Ramos (cell line): ENCODE results near the gene MROH2A.

ENCODE experiments used
- in situ Hi-C: fragments of 300-500 bp; cut with MboI; formaldehyde crosslinking; loops from one replicate; pipeline ENCODE4 v1.14.3; 2022; ENCODE audit warnings: low sequenced_read_pairs; ENCODE audit not compliant: unreplicated experiment

The MROH2A gene

GRCh38 chr2:233799716-233800115, 21.6 kb downstream of the MROH2A start:
- in situ Hi-C loops, result no loop called here

GRCh38 chr2:233800208-233800607, 22.1 kb downstream of the MROH2A start:
- in situ Hi-C loops, result no loop called here

- in situ Hi-C loops, result no loop called here
Observed at GRCh38 chr2:233801357-233802131, 23.4 kb downstream of the MROH2A start.

DNA sequence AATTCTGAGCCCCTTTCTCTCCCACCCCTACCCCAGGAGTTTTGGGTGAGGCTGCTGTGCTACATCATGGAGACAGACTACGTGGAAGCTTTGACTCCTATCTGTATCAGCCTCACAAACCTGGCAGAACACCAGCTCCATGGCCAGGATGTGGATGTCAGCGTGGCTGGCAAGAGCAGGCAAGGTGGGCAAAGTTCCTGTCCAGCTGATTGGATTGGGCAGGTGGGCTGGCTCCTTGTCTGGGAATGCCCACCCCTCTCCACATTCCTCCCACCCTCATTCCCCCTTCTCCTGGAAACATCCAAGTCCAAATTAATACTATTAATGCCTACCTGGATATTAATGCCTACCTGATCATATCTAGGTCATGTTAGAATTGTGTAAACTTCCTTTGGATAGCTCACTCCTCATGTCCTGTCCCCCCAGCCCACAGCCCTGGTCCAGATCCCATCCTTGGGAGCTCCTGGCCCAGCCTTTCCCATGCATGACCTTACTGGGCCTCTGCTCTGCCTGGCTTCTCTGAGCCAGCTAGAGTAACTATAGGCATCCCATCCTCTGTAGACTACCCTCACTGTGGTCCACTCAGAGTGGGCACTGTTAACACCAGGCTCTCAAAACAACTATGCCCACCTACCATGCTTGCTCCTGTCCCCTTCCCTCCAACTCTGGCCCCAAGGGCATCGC, 24.1 kb downstream of the MROH2A start:
- in situ Hi-C loops, result no loop called here

DNA sequence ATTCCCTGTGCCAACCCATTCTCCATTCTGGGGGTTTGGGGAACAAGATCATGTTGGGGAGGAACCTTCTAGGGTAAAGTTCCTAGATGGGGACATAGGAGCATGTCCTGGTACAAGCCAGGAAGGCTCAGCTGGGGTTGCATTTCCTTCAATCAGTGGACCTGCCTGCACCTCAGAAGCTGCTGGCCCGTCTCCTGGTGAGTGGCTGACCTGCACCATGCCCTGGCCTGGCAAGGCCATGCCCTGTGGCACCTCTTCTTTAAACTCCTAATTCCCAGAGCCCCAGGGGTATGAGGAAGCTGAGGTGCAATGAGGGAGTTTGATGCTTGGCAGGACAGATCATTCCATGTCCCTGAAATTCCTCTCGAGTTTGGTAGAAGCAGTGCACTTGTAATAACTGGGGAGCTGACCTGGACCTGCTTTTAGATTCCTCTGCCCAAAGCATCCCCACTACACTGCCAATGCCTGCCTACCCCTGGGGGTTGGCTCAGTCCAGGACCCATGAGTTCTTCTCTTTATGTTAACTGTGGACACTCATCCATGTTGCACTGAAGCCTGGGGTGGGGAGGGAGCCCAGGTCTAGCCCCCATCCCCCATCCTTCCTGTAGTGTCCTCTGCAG, 25.3 kb downstream of the MROH2A start:
- in situ Hi-C loops, result no loop called here

DNA sequence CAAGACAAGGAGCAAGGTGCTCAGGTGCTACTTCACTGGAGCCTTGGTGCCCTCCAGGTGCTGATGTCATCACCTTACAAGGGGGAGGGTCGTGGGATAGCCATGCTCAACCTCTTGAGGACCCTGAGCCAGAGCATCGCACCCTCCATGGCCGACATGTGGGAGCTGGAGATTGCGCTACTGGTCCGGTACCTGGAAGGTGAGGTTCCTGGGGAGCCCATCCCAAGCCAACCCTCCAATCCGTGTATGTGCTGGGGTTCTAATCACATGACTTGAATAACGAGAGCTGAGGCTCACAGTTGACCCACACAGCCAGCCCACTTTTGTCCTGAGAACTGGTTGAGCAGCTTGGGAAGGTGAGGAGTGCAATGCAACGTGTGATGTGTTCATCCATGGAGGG, 25.9 kb downstream of the MROH2A start:
- in situ Hi-C loops, result no loop called here

- in situ Hi-C loops, result no loop called here
Observed at GRCh38 chr2:233807215-233807865, 29.2 kb downstream of the MROH2A start.

GRCh38 chr2:233807966-233808935, 30.1 kb downstream of the MROH2A start:
- in situ Hi-C loops, result no loop called here

DNA sequence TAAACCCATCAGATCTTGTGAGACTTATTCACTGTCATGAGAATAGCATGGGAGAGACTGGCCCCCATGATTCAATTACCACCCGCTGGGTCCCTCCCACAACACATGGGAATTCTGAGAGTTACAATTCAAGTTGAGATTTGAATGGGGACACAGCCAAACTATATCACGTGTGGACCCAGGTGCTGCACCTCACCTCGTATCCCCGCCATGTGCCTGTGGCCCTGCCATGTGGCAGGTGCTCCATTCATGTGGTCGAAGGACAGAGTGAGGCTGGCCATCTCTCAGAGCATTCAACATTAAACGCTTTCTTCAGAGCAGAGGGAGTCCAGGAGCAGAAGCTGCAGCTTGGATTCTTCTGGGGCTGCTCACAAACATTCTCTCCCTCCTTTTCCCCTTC, 32.3 kb downstream of the MROH2A start:
- in situ Hi-C loops, result no loop called here

GRCh38 chr2:233811087-233811486, 33.0 kb downstream of the MROH2A start:
- in situ Hi-C loops, result no loop called here

DNA sequence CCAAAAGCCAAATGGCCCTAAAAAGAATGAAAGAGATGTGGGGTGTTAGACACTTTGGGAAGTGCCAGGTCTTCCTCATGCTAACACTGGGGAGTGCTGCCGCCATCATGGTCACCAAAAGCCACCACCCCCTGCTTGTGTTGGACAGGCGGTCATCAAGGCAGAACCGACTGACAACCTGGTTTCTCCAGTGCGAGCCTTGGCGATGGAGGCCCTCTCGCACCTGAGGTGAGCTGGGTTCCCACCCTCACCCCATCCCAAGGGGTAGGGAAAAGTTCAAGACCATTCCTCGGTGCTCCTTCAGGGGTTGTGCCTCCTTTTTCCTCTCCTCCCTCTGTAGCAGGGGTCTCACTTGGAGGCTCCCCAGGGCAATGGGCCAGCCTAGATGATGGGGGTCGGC, 33.6 kb downstream of the MROH2A start:
- in situ Hi-C loops, result no loop called here

DNA sequence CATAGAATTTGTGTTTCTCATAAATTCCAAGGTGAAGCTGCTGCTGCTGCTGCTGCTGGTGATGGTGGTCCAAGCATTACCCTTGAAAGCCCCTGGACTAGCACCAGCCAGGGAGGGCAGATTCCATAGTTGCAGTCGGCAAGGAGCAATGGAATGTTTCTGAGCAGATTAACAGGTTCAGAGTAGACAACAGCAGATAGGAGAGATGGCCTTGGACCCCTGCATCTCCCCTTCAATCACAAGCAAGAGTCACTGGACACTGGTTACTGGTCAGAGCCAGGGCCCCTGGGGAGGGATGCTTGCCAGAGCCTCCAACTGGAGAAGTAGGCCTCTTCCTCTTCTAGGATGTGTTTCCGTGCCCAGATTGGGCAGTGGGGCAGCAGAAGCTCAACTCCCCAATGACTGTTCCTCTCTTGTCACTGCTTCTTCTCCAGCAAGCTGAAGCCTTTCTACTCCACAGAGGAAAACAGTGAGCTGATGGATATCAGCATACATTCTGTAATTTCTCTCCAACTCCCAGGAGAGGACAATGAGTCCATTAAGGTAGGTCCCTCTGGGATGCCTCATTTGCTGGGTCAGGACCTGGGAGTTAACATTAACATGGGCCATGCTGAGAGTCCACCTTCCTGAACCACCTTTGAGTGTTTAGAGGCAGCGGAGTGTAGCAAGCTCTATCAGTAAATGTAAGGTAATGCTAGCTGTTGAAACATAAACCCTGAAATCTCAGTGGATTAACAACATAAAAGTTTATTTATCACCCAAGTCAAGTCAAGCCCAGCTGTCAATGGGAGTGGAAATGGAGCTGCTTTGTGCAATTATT, 35.3 kb downstream of the MROH2A start:
- in situ Hi-C loops, result no loop called here

DNA sequence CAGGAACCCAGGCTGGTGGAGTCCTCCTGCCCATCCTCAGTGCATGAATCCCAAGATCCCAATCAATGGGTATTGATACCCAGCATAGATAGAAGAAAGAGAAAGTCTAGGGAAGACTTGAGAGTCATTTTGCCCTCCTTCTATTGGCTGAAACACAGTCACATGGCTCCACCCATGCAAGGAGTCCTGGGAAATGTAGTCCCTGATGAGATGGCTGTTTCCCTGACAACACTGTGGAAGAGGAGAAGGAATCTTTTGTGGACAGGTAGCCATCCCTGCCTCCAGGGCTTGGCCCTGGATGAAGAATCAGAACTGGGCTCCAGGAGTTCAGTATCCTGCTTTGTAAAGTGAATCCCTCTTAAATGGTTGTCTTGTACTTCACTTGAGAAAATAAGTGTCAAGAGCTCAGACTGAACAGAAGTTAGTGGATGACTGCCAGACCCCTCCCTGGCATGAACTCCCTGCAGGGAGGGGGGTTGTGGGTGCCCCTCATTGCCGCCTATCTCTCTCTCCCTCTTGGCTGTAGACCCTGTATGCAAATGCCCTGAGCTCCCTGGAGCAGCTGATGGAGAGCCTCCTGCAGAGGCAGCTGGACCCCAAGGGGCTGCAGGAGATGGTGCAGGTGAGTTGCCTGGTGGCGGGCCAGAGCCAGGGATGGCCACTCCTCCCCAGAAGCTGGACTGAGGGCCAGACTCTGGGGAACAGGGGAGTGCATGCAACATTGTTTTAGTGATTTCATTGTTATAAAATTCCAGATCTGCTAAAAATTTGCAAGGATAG, 36.1 kb downstream of the MROH2A start:
- in situ Hi-C loops, result no loop called here

- in situ Hi-C loops, result no loop called here
Observed at GRCh38 chr2:233815861-233816260, 37.7 kb downstream of the MROH2A start.

- in situ Hi-C loops, result no loop called here
Observed at GRCh38 chr2:233816334-233816733, 38.2 kb downstream of the MROH2A start.

DNA sequence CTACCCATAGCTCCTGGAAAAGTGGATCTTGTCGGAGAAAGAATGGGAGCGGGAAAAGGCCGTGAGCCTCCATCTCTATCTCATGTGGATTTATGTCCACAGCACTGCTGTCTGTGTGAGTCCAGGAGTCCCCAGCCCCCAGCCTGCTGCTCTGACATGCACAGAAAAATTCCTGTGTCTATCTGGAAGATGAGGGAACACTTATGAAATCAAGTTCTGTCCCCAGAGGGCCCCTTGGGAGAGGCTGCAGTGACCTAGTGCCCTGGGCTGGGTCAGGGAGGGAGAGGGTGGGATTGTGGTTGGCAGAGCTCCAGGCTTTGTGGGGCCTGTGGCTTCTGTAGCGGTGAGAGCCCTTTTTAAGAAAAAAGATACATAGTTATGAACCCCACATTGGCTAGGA, 38.6 kb downstream of the MROH2A start:
- in situ Hi-C loops, result no loop called here

DNA sequence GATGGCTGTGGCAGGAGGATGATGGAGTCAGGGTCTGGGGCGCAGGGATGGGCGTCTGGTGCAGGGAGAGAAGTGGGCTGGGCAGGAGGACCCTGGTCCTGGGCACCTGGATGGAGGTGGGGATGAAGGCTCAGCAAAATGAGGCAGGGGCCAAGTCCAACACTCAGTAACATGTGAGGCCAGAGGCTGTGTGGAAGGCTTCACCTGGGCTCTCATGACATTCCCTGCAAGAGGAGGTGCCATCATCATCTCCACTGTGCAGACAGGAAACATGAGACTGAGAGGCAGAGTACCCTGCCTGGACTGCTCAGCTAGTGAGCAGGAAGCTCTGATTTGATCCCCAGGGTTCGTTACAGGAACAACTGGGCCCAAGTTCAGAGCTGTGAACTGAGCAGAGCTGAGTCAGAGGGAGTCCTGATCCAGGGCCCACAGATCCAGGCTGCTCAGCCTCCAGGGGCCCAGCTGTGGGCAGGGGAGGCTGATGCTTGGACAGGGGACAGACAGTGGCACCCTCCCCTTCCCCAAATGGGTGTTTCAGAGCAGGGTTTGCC, 39.3 kb downstream of the MROH2A start:
- in situ Hi-C loops, result no loop called here
